BLaER1 treated with 17β-estradiol and CSF1 and Interleukin-3, amounts not matched to agents 10 nM and 100 nM (cell line): ENCODE measurements around the gene HLA-DRB1.

ENCODE experiments used
- H3K27ac ChIP-seq, 11 experiments: shearing (Covaris generic); formaldehyde crosslinking; 2 replicates each; pipeline ENCODE4 v1.8.1; 2022
- H3K27me3 ChIP-seq, 11 experiments: shearing (Covaris generic); formaldehyde crosslinking; 2 replicates each; pipeline ENCODE4 v1.8.1; 2022
- H3K36me3 ChIP-seq, 11 experiments: shearing (Covaris generic); formaldehyde crosslinking; 2 replicates each; pipeline ENCODE4 v1.8.1; 2022
- H3K4me1 ChIP-seq, 10 experiments: shearing (Covaris generic); formaldehyde crosslinking; 2 replicates each; pipeline ENCODE4 v1.8.1; 2022
- H3K4me2 ChIP-seq, 11 experiments: shearing (Covaris generic); formaldehyde crosslinking; 2 replicates each; pipeline ENCODE4 v1.8.1; 2022
- H3K4me3 ChIP-seq, 10 experiments: shearing (Covaris generic); formaldehyde crosslinking; 2 replicates each; pipeline ENCODE4 v1.8.1; 2022
- H3K9ac ChIP-seq, 11 experiments: shearing (Covaris generic); formaldehyde crosslinking; 2 replicates each; pipeline ENCODE4 v1.8.1; 2022
- H3K9me3 ChIP-seq, 11 experiments: shearing (Covaris generic); formaldehyde crosslinking; replicated peaks in 1 of 11; 2 replicates each; pipeline ENCODE4 v1.8.1; 2022
- H4K20me1 ChIP-seq, 11 experiments: shearing (Covaris generic); formaldehyde crosslinking; 2 replicates each; pipeline ENCODE4 v1.8.1; 2022
- Cebpa-rat ChIP-seq, 11 experiments: shearing (Covaris generic); IDR thresholded peaks; 2 replicates each; pipeline ENCODE4 v1.8.1; 2022

The HLA-DRB1 gene

DNA sequence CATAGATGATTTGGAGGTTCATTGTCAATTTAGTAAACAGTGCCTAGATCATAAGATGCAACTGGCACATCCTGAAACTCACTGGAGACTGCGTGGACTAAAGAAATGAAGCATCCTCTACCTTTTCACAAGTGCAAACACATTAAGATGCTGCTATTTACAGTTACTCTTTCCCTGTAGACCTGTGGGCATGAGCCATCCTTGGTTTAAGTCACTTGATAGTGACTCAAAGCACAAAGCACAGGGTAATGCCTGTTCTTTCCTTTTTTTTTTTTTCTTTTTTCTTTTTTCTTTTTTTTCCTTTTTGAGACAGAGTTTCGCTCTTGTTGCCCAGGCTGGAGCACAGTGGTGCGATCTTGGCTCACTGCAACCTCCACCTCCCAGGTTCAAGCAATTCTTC is 37.6 kb upstream of the HLA-DRB1 start:
- no peak for TF ChIP-seq Cebpa-rat (IDR thresholded peaks at IDR 0.05)
- H3K36me3 ChIP-seq: no peaks in the 10 kb centered on the region

GRCh38 chr6:32625137-32625536 is 35.5 kb upstream of the HLA-DRB1 start:
- Histone ChIP-seq H3K27ac (peak overlapping the region in 6 of 11 experiments; percentile 22 to 89 (median 53); a peak in 10 of 22 replicates), H4K20me1 (no peaks in the 10 kb centered on the region), H3K9me3 (peaks cover 0 to 7% (median 0%) of the 10 kb centered on the region in 11 experiments; a peak in 3 of 22 replicates), H3K4me2 (peak overlapping the region; percentile 21 to 72 (median 66); a peak in 21 of 22 replicates), H3K27me3 (no peaks in the 10 kb centered on the region), H3K9ac (peak overlapping the region in 1 of 11 experiments; percentile 50; a peak in 1 of 22 replicates), H3K4me1 (peaks cover 16 to 48% (median 40%) of the 10 kb centered on the region in 10 experiments), H3K36me3 (no peaks in the 10 kb centered on the region), H3K4me3 (no peak overlapping the region)
- no peak for TF ChIP-seq Cebpa-rat (IDR thresholded peaks at IDR 0.05)

More for the DNA sequence above, 37.6 kb upstream of the HLA-DRB1 start:
- H4K20me1 ChIP-seq: no peaks in the 10 kb centered on the region
- H3K4me2 ChIP-seq: peak overlapping the region in 9 of 11 experiments; percentile 10 to 50 (median 26); a peak in 8 of 22 replicates
- H3K4me3 ChIP-seq: no peak overlapping the region
- H3K27me3 ChIP-seq: no peaks in the 10 kb centered on the region
- H3K9me3 ChIP-seq: peaks cover 0 to 16% (median 0%) of the 10 kb centered on the region in 11 experiments; a peak in 5 of 22 replicates
- H3K9ac ChIP-seq: peak overlapping the region in 2 of 11 experiments; percentile 19 to 44; a peak in 2 of 22 replicates
- peak overlapping the region in 10 of 11 experiments; percentile 20 to 78 (median 63); a peak in 15 of 22 replicates for H3K27ac ChIP-seq
- peaks cover 13 to 37% (median 31%) of the 10 kb centered on the region in 10 experiments for H3K4me1 ChIP-seq

DNA sequence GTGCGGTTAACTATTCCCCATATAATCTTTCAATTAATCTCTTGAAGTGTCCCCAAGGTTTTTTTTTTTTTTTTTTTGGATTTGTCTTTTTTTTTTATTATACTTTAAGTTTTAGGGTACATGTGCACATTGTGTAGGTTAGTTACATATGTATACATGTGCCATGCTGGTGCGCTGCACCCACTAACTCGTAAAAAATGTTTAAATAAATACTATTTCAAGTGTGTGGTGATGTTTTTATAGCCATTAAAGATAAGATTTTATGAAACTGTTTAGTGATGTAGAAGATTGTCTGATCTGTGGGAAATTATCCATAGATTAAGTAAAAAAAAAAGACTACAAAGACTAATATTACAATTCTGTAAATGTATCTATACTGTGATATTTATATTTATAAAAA is 34.9 kb upstream of the HLA-DRB1 start:
- no peaks in the 10 kb centered on the region for H3K27me3 ChIP-seq
- H3K36me3 ChIP-seq: no peaks in the 10 kb centered on the region
- no peaks in the 10 kb centered on the region for H4K20me1 ChIP-seq
- no peak overlapping the region for H3K4me3 ChIP-seq
- peak overlapping the region in 6 of 11 experiments; percentile 36 to 71 (median 67); a peak in 9 of 22 replicates for H3K4me2 ChIP-seq
- peak overlapping the region in 6 of 11 experiments; percentile 35 to 94 (median 72); a peak in 10 of 22 replicates for H3K27ac ChIP-seq
- TF ChIP-seq Cebpa-rat (IDR thresholded peaks at IDR 0.05): no peak
- H3K4me1 ChIP-seq: peaks cover 16 to 48% (median 40%) of the 10 kb centered on the region in 10 experiments
- 0 out of 22 replicates have a peak, but pooled peaks cover 0 to 1% (median 0%) of the 10 kb centered on the region in 11 experiments for H3K9me3 ChIP-seq
- no peak overlapping the region for H3K9ac ChIP-seq

- Histone ChIP-seq H3K27me3 (no peaks in the 10 kb centered on the region), H3K9ac (peak overlapping the region in 6 of 11 experiments; percentile 15 to 76 (median 48); a peak in 8 of 22 replicates), H4K20me1 (no peaks in the 10 kb centered on the region), H3K4me1 (peaks cover 16 to 48% (median 40%) of the 10 kb centered on the region in 10 experiments), H3K9me3 (peaks cover 0 to 4% (median 2%) of the 10 kb centered on the region in 11 experiments; a peak in 17 of 22 replicates), H3K36me3 (no peaks in the 10 kb centered on the region), H3K4me2 (peak overlapping the region; percentile 50 to 76 (median 71)), H3K4me3 (no peak overlapping the region), H3K27ac (peak overlapping the region in 10 of 11 experiments; percentile 75 to 94 (median 88); a peak in 19 of 22 replicates)
- no peak for TF ChIP-seq Cebpa-rat (IDR thresholded peaks at IDR 0.05)
Observed at GRCh38 chr6:32623693-32624092, 34.0 kb upstream of the HLA-DRB1 start.

DNA sequence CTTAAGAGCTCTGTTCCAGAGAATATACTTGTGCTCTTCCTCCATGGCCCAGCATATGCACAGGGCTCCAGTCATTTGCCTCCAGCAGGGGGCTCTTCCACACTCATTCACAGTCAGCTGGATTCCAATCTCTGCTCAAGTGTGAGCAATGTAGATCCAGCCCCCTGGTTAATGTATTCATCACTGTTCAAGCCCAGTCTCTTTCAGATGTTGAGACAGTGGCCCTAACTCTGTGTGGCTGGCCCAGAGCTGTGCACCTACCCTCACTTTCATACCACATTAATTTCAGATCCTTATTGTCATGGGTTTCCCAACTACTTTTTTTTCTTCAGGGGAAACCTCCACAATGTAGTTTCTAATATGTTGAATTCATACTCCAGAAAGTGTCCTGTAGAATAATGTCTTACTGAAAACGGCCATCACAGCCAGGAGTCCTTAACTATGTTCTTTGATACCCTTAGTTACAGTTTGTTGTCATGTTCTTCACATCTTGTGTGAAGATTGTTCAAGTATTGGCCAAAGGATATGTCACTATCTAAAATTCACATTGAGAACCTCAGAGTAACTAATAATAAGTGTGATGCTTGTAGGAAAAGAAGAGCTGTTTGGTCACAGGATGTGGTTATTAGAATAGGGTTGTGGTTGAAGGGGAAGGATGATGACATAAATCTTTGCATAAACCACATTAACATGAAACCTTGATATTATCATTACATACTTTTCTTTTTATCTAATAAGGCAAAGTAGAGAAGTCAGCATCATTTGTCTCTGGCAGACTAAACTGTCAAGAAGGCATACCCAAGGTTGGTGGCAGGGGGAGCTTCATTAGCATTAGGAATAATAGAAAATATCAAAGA is 33.1 kb upstream of the HLA-DRB1 start:
- H3K36me3 ChIP-seq: no peaks in the 10 kb centered on the region
- TF ChIP-seq Cebpa-rat (IDR thresholded peaks at IDR 0.05): peak in 2 of 11 experiments; percentile 6 to 13; a peak in 1 of 22 replicates
- peaks cover 16 to 43% (median 38%) of the 10 kb centered on the region in 10 experiments for H3K4me1 ChIP-seq
- H3K27ac ChIP-seq: peak overlapping the region; percentile 57 to 94 (median 88); a peak in 21 of 22 replicates
- H4K20me1 ChIP-seq: no peaks in the 10 kb centered on the region
- H3K4me2 ChIP-seq: peak overlapping the region; percentile 62 to 76 (median 72)
- peak overlapping the region in 10 of 11 experiments; percentile 60 to 82 (median 74); a peak in 19 of 22 replicates for H3K9ac ChIP-seq
- H3K27me3 ChIP-seq: no peaks in the 10 kb centered on the region
- H3K4me3 ChIP-seq: peak overlapping the region in 2 of 10 experiments; percentile 19 to 46; a peak in 2 of 20 replicates
- peaks cover 8 to 13% (median 11%) of the 10 kb centered on the region in 11 experiments for H3K9me3 ChIP-seq

GRCh38 chr6:32621372-32621771 is 31.7 kb upstream of the HLA-DRB1 start:
- H3K9me3 ChIP-seq: peaks cover 11 to 21% (median 15%) of the 10 kb centered on the region in 11 experiments
- no peak overlapping the region for H3K9ac ChIP-seq
- H4K20me1 ChIP-seq: no peaks in the 10 kb centered on the region
- no peaks in the 10 kb centered on the region for H3K36me3 ChIP-seq
- no peak for TF ChIP-seq Cebpa-rat (IDR thresholded peaks at IDR 0.05)
- peaks cover 22 to 42% (median 33%) of the 10 kb centered on the region in 10 experiments for H3K4me1 ChIP-seq
- H3K27me3 ChIP-seq: no peaks in the 10 kb centered on the region
- peak overlapping the region in 8 of 11 experiments; percentile 29 to 75 (median 68); a peak in 9 of 22 replicates for H3K4me2 ChIP-seq
- H3K4me3 ChIP-seq: no peak overlapping the region
- H3K27ac ChIP-seq: peak overlapping the region in 9 of 11 experiments; percentile 84 to 94 (median 89); a peak in 13 of 22 replicates

- H3K4me2 ChIP-seq: no peak overlapping the region
- no peak for TF ChIP-seq Cebpa-rat (IDR thresholded peaks at IDR 0.05)
- peaks cover 11 to 21% (median 16%) of the 10 kb centered on the region in 11 experiments for H3K9me3 ChIP-seq
- no peaks in the 10 kb centered on the region for H3K27me3 ChIP-seq
- H3K27ac ChIP-seq: no peak overlapping the region
- no peaks in the 10 kb centered on the region for H4K20me1 ChIP-seq
- peaks cover 9 to 25% (median 14%) of the 10 kb centered on the region in 10 experiments; a peak in 16 of 20 replicates for H3K4me1 ChIP-seq
- no peak overlapping the region for H3K4me3 ChIP-seq
- H3K36me3 ChIP-seq: no peaks in the 10 kb centered on the region; a peak in 1 of 22 replicates
- no peak overlapping the region for H3K9ac ChIP-seq
Observed at GRCh38 chr6:32617751-32618150, 28.1 kb upstream of the HLA-DRB1 start.

GRCh38 chr6:32615885-32616532 is 26.4 kb upstream of the HLA-DRB1 start:
- Histone ChIP-seq H3K27me3 (no peaks in the 10 kb centered on the region), H4K20me1 (no peaks in the 10 kb centered on the region), H3K4me2 (peak overlapping the region in 8 of 11 experiments; percentile 12 to 46 (median 35); a peak in 9 of 22 replicates), H3K36me3 (no peaks in the 10 kb centered on the region; a peak in 1 of 22 replicates), H3K9ac (peak overlapping the region in 3 of 11 experiments; percentile 9 to 27 (median 11); a peak in 2 of 22 replicates), H3K27ac (peak overlapping the region in 4 of 11 experiments; percentile 20 to 52 (median 48); a peak in 5 of 22 replicates), H3K4me3 (no peak overlapping the region), H3K9me3 (peaks cover 11 to 21% (median 16%) of the 10 kb centered on the region in 11 experiments), H3K4me1 (peaks cover 0 to 13% (median 3%) of the 10 kb centered on the region in 10 experiments; a peak in 6 of 20 replicates)
- no peak for TF ChIP-seq Cebpa-rat (IDR thresholded peaks at IDR 0.05)
